Stimulated activated CD4-positive, alpha-beta T cell treated with anti-CD3 and anti-CD28 coated beads, Interleukin-4, amount 100 ng/mL, for 1 hour (primary cell): Measurements from ENCODE around the gene ELOA.
"Not testable (repeated sequence)": the region's sequence is repeated elsewhere in the genome, so short reads cannot be mapped to it uniquely, and the experiment has no call there.

Experiments
- DNase-seq: peaks from one replicate; pipeline ENCODE4 v3.0.0-alpha.2; 2020

The ELOA gene, protein sequence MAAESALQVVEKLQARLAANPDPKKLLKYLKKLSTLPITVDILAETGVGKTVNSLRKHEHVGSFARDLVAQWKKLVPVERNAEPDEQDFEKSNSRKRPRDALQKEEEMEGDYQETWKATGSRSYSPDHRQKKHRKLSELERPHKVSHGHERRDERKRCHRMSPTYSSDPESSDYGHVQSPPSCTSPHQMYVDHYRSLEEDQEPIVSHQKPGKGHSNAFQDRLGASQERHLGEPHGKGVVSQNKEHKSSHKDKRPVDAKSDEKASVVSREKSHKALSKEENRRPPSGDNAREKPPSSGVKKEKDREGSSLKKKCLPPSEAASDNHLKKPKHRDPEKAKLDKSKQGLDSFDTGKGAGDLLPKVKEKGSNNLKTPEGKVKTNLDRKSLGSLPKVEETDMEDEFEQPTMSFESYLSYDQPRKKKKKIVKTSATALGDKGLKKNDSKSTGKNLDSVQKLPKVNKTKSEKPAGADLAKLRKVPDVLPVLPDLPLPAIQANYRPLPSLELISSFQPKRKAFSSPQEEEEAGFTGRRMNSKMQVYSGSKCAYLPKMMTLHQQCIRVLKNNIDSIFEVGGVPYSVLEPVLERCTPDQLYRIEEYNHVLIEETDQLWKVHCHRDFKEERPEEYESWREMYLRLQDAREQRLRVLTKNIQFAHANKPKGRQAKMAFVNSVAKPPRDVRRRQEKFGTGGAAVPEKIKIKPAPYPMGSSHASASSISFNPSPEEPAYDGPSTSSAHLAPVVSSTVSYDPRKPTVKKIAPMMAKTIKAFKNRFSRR

DNA sequence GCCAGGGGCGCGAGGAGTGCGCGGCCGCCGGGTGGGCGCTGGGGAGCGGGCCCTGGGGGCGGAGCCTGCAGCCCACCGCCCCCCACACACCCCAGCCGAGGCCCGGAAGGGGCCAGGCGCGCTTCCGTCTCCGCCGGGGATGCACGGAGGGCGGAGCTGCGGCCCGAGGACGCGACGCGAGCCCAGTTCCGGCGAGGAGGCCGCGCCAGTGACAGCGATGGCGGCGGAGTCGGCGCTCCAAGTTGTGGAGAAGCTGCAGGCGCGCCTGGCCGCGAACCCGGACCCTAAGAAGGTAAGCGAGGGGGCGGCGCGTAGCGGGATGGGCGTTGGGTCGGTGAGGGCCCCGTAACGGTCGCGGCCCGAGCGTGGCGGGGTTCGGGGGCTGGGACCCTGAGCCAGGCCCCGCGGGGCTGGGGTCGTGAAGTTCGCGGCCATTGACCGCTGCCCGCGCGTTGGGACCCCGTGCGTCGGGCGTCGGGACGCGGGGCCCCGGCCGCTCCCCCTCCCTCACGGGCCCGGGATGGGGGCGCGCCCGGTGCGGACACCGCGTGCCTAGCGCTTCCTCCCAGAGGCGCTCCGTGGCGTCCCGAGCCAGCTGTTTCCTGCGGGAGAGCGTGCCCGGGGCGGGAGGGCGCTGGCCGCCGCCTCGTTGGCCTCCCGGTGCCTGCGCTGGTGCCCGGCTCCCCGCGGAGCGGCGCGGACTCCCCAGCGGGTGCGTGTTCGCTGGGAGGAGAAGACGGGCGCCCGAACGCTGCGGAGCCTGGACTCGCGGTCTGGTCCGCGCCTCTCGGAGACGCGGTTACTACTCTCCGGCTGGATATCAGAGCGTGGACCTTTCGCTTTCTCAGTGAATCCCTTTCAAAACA, at the start of gene ELOA:
ELOA (plus strand) TSS at position 185 of the 866 bp plus-strand sequence; CDS start at position 218, 33 bp downstream.
- peak; percentile 80 for DNase-seq

DNA sequence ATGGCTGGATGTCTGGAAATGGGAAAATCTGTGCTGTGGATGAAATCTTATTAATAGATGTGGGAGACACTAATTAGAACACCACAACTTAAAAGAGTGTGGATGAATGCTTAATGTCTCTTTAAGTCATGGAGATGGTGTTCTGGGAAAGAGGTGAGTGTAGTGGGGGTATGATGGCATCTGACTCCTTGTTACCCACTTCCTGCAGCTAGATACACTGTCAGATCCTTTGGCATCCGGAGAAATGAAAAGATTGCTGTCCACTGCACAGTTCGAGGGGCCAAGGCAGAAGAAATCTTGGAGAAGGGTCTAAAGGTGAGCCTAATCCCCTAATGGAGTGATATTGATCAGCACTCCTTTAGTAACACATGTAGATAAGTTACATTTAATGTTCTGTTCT, 49.7 kb upstream of the ELOA start:
- no peak for DNase-seq

DNA sequence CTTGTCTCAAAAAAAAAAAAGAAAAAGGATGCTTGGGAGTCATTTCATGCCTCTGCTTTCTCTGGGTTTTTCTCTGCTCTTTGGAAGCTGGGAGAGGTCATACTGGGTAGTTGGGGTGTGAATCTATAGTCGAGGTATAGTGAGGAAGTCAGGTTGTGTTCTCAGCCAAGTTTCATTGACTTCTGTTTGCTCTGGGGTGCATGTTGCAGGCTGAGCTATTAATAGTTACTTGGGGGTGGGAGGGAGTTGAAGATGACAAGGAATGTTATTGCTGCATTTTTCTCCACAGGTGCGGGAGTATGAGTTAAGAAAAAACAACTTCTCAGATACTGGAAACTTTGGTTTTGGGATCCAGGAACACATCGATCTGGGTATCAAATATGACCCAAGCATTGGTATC, 48.9 kb upstream of the ELOA start:
- no peak for DNase-seq

DNA sequence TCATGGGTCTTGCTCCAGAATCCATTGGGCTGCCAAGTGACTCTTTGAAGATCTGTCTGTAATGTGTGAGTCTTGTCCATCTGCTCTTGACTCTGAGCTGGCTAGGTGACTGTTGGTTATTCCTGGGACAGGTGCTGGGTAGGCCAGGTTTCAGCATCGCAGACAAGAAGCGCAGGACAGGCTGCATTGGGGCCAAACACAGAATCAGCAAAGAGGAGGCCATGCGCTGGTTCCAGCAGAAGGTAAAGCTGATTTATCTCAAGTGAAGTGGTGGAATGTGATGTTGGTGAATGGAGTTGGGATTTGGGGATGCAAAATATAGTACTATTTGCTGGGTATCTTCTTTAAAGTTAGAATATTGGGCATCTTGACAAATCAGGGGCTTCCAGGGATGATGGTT, 47.6 kb upstream of the ELOA start:
- DNase-seq = no peak

DNA sequence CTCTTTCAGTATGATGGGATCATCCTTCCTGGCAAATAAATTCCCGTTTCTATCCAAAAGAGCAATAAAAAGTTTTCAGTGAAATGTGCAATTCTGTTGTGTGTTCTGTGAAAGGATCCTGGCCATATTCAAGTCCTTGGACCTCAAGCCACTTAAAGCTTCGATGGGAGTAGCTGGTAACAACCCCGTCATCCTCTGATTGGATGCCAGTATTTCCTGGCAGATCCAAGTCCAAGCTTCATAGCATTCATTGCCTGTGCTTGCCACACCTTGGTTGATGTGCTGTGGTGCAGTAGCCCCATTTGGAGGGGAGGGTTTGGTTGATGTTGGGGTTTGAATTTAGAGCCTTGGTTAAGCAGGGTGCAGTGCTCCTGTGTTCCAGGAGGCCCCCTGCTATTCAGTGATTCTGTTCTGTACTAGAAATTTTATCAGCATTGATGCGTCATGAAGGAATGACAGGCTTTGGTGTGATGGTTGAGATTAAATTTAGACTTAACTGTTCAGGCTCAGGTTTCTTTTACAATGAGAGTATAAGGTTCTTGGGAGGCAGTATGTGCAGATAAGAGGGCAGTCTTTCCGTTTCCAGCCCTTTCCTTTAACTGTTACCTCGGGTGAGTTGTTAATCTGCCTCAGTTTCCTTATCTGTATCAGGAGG, 46.8 kb upstream of the ELOA start:
- DNase-seq = no peak

DNA sequence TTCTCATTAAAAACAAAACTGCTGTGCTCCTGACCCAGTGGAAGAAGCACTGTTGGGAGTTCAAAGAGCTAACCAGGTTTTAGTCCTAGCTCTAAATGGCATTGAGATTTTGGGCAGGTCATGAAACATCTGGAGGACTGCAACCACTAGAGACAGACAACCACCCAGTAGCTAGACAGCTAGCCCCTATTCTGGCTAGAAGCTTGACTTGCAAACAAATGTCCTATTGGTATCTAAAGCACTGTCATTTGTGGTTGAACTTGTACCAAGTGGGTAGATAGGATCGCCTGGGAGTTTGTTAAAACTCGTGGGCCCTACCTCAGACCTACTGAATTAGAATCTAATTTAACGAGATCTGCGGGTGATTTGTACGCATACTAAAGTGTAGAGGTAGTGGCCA, 44.8 kb upstream of the ELOA start:
- DNase-seq = no peak

DNA sequence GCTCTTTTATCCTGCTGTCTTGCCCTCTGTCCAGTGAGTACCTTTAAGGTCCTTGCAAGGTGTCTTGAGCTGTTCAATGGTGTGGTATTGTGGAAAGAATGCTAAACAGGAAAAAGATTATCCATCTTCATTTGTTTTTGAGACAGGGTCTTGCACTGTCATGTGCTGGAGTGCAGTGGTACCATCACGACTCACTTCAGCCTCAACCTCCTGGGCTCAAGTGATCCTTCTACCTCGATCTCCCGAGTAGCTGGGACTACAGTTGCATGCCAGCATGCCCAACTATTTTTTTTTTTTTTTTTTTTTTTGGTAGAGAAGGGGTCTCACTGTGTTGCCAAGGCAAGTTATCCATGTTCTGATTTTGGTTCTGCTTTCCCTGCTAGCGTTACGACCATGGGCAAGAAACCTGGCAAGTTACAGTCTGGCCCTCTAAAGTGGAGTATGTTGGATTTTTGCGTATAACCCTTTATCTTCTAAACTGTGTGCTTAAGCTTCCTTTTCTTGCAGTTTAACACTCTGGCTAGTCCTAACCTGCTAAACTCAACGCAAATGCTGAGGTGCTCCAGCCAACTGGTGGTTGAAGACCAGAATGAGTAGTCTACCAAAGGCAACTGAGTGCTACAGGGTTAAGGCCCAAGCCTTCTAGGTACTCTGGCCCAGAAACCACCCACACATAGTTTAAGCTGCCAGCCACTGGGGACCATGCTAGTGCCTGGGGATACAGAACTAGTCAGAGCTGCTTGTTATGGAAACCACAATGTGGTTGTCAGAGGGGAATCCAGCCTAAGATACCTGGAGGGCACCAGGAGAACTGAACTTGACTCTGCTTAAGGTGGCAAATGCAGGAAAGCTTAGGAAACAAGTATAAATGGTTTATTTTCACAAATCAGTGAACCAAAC, 43.7 kb upstream of the ELOA start:
- no peak for DNase-seq

DNA sequence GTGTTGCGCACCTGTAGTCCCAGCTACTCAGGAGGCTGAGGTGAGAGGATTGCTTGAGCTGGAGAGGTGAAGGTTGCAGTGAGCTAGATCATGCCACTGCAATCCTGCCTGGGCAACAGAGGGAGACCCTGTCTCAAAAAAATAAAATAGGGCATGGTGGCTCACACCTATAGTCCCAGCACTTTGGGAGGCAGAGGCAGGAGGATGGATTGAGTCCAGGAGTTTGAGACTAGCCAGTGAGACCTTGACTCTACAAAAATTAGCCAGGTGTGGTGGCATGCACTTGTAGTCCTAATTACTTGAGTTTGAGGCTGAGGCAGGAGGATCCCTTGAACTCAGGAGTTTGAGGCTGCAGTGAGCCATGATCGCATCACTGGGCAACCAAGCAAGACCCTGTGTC, 42.0 kb upstream of the ELOA start:
- DNase-seq = no peak

DNA sequence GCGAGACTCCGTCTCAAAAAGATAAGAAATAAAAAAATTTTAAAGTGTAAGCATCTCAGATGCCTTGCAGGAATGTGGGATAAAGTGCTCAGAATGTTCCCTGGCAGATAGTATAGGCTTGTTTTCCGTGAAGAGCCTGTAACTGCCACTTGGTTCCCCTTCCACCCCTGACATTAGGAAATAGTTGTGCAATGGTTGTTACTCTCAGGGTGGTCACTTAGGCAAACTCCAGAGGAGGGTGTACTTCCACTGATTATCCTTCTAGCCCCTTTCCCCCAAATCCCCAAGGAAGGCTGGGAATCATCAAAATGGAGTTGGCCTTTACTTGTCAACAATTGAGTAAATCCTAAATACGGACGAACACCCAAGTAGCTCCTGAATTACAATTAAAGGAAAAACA, 41.3 kb upstream of the ELOA start:
- DNase-seq = no peak

DNA sequence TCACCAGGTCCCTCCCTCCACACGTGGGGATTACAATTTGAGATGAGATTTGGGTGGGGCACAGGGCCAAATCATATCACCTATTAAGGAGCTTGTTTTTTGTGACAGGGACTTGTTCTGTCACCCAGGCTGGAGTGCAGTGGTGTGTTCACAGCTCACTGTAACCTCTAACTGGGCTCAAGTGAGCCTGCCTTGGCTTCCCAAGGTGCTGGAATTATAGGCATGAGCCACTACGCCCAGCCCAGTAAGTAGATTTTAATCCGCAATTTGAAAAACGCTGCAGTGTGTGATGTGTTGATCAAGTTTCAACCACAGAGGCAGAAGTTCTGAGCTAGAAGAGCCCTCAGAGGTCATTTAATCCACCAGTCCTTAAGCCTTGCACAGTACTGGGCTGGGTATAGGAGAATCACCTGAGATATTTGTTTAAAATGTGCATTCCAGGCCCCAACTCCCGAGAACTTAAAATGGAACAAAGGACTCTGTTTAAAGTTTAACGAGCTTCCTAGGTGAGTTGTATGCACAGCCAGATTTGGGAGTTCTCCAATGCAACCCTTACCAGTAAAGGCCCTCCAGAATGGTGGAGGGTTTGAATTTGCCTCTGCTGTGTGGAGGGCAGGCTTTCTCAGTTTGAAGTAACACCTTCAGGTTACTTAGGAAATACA, 38.3 kb upstream of the ELOA start:
- DNase-seq = no peak

DNA sequence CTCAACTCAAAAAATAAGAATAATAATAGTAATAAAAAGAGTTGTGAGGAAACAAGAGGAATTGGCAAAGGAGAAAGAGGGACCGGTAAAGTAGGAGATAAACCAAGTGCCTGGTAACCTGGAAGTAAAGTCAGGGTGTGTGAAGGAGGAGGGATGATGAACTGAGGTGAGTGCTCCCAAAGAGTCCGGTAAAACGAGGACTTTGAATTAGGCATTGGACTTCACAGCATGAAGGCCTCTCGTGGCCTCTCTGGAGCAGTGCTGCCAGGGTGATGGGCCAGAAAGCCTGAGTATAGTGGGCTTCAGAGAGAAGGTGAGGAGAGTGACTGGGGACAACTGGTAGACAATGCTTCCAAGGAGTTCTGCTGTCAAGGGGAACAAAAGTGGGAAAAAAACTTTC, 34.0 kb upstream of the ELOA start:
- no peak for DNase-seq

DNA sequence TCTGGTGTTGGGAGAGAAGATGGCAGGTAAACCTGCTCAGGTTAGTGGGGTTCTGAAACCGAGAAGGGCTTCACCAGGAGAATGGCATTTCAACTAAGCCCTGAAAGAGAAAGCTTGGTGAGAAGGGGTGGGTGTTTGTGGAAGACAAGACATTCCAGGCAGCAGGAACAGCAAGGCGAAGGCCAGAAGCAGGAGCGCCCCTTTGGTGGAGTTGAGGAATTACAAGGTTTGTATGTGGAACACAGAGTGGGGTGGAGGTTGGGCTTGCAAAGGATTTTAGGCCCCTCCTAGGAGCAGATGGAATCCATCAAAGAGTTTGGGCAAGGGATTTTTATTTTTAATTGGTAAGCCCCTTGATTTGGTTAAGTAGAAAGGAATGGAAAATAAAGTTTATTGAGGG, 24.8 kb upstream of the ELOA start:
- DNase-seq = no peak

DNA sequence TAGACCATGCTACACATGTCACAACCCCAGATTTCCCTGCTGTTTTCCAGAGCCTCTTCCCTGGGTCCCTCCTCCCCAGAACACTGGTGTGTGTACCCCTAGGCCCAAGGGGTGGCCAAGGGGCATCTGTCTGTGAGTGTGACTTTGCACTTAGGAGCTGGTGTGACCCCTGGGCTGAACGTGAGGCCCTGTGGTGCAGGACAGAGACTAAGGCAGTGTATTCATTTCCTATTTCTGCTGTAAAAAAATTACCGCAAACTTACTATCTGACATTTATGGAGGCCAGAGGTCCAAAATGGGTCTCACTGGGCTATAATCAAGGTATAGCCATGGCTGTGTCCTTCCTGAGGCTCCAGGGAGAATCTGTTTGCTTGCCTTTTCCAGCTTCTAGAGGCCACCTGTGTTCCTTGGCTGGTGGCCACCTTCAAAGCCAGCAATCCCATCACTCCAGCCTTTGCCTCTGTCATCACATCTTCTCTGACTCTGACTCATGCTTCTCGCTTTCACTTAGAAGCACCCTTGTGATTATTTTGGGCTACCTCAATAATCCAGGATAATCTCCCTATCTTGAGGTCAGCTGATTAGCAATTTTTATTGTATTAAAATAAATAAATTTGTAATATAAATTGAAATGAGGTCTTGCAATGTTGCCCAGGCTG, 24.0 kb upstream of the ELOA start:
- no peak for DNase-seq

DNA sequence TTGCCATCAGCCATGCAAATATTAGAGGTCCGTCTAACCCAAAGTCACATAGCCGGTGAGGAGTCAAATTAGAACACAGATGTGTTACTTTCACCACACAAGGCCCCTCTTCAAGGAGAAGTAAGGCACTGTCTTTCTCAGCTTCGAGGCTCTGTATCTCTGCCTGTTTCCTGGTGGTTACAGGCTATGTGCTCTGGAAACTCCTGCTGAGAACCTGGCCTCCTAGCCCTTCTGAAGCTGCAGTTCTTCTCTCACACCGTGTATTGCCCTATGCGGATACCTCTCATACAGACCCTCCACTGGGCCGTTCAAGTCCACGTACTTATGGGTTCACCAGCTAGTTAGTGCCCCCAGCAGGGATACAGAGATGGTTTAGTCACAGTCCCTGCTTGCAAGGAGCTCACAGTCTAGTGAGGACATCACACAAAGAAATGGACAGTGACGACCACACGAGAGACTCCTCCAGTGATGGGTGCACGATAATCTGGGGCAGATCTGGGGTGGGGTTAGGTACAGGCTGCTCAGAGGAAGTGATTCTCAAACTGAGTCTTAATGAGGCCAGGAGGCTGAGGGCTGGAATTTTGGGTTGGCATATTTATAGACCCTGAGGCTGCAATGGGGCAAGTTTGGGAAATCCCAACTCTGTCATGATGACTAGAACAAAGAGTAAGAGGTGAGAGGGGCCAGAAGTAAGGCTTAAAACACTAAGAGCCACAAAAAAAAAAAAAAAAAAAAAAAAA, 22.8 kb upstream of the ELOA start:
- no peak for DNase-seq

DNA sequence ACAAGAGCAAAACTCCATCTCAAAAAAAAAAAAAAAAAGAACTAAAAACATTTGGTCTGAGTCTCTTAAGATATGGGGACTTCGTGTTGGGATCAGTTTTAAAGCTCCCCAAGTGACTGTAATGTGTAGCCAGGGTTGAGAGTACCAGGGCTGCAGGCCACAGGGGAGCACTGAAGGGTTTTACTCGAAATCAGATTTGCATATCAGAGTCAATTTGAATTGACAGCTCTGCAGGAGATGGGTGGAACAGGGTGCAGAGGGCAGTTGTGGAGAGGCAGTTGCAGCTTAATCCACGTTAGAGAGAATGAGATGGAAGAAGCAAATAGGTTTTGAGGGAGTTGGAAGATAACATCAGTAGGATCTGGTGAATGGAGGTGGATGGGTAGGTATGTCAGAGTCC, 20.6 kb upstream of the ELOA start:
- DNase-seq = no peak

DNA sequence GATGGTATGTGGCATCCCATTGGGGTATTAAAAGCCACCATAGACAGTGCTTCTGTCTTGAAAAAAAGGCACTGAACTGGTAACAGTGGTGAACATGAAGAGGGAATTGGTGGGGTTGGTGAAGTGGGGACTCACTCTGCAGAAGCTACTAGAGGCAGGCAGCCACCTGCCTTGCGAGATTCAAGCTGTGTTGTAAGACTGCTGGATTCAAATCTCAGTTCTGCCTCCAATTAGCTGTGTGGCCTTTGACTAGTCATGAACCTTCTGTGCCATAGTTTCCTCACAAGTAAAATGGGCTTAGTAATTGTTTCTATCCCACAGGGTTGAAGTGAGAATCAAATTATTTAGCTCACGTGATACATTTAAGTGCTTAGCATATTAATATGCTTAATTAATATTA, 16.6 kb upstream of the ELOA start:
- DNase-seq = no peak

DNA sequence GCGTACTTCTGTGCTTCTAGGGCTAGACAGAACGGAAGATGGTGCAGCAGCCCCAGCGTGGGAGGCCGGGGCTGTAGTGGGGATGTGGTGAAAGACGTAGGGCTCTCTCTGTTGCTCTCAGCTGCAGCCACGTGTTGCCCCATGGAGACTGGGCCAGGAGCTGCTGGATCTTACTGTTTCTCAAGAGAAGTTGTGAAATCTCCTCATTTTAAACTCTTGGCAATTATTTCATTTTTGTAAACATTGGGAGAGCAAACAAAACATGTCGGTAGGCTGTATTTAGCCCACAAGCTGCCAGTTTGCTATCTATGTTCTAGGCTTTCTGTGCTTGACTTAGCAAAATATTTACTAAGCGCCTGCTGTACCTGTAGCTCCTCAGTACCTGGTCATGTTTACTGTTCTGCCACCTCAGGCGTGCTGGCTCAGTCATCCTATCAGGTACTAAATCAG, 15.9 kb upstream of the ELOA start:
- no peak for DNase-seq

DNA sequence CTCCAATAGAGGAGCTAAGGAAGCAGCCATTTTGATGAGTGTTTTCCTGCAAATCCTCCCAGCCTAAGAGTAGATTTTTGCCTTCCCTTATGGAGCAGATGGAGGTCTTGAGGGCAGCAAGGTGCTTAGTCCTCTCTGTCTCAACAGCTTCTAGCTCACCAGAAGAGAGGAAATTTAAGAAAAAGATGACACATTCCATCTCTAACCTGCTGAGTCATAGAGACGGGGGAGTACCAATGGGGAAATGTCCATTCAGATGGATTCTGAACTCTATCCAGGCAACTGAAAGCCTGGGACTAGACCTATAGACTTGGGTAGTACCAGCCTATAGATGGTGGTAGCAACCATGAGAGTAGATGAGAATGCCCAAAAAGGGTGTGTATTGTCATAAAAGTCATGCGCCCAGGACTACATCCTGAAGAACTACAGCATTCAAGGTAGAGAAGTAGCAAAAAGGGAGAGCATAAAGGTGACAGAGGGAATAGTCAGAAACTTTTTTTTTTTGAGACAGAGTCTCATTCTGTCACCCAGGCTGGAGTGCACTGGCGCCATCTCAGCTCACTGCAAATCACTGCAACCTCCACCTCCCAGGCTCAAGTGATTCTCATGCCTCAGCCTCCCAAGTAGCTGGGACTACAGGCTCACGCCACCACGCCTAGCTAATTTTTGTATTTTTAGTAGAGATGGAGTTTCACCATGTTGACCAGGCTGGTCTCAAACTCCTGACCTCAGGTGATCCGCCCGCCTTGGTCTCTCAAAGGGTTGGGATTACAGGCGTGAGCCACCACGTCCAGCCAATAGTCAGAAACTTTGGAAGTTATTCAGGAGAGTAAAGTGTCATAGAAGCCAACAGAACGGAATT, 10.7 kb upstream of the ELOA start:
- no peak for DNase-seq

DNA sequence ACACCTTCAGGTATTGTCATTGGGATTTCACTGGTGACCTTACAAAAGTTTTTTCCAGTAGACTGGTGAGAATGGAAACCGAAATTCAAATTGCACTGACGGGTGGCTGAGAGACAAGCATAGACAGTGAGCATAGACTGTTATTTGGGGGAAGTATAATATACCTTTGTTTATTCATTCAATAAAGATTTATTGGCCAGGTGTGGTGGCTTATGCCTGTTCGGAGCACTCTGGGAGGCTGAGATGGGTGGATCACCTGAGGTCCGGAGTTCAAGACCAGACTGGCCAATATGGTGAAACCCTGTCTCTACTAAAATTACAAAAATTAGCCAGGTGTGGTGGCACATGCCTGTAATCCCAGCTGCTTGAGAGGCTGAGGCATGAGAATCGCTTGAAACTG, 10.0 kb upstream of the ELOA start:
- not testable (repeated sequence) for DNase-seq
